Keratinocyte (primary cell): ENCODE results near the gene EIF3L.

Experiments
- CTCF ChIP-seq, 3 experiments: IDR thresholded peaks in 1 of 3; conservative IDR thresholded peaks in 1 of 3; optimal IDR thresholded peaks in 1 of 3; 2 replicates in 2 of 3; 3 replicates in 1 of 3; pipeline versions ENCODE3 to v1.5.1; 2011; ENCODE audit warnings: low read length in 3 of 3, mild to moderate bottlenecking in 3 of 3, moderate library complexity in 2 of 3, control low read depth in 1 of 3, inconsistent platforms in 1 of 3; ENCODE audit not compliant: insufficient read depth in 2 of 3; ENCODE audit errors: extremely low read depth in 1 of 3
- EZH2 ChIP-seq: IDR thresholded peaks from one replicate; pipeline ENCODE4 v1.6.1; 2012; ENCODE audit warnings: inconsistent platforms, mild to moderate bottlenecking, low read length, moderate library complexity

- TF ChIP-seq EZH2, result no peak
- no peak for TF ChIP-seq CTCF (optimal IDR thresholded peaks at IDR 0.05 in 1 of 3, IDR thresholded peaks at IDR 0.05 in 1 of 3, conservative IDR thresholded peaks at IDR 0.05 in 1 of 3; ENCODE audit: extremely low read depth in 1 of 3, insufficient read depth in 2 of 3, low read length in 3 of 3)
Observed at GRCh38 chr22:37880668-37881440, 31.6 kb downstream of the EIF3L start.
